ENCODE results near the gene UBFD1.

UBFD1 gene

DNA sequence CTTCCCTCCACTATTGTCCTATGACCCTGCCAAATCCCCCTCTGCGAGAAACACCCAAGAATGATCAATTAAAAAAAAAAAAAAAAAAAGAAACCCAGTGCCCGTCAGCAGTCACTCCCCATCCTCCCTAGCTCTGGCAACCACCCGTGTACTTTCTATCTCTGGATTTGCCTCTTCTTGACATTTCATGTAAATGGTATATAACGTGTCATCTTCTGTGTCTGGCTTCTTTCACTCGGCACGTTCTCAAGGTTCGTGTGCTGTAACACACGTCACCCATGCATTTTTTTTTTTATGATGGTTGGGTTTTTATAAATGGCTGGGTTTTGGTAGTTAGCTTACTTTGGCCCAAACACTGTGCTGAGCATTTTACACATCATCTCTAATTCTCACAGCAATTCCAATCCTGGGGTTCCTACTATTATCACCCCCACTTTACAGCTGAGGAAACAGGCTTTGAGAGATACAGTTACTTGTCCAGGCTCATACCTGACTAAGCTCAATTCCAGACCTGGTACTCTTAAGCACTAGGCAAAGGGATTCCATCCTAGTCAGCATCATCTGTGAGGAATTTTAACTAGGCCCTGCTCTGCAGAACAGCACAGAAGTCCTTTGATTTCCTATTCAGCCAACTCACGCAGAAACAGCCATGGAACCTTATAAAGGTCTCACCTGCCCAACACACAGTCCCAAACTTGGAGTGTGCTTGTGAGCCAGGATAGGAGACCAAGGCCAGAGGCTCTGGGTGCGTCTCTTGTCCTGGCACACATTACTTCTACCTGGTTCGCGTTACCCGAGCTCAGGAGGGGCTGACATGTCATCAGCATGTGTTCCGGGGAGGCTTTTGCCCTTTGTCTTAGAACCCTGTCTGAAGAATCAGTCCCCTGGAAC lies 26.9 kb downstream of the UBFD1 start:
- TF ChIP-seq CTCF (IDR thresholded peaks at IDR 0.05), result no peak
- Histone ChIP-seq H3K4me2 (ENCODE audit: low read length) (no peak overlapping the region), H3K9me3 (ENCODE audit: control insufficient read depth, low read length) (no peaks in the 10 kb centered on the region), H3K79me2 (peaks cover 10% of the 10 kb centered on the region), H3K4me3 (ENCODE audit: low read depth, low read length) (no peak overlapping the region), H3K27me3 (ENCODE audit: control insufficient read depth, insufficient read depth, low read length) (no peaks in the 10 kb centered on the region), H3K9ac (no peak overlapping the region), H3K36me3 (ENCODE audit: control insufficient read depth, insufficient read depth, low read length) (no peaks in the 10 kb centered on the region), H2AFZ (no peak overlapping the region), H3K4me1 (no peaks in the 10 kb centered on the region), H3K27ac (no peak overlapping the region)

- no peaks in the 10 kb centered on the region for H3K4me1 ChIP-seq
- H2AFZ ChIP-seq, result no peak overlapping the region
- H3K4me2 ChIP-seq (ENCODE audit: low read length), result no peak overlapping the region
- H3K27me3 ChIP-seq (ENCODE audit: control insufficient read depth, insufficient read depth, low read length), result no peaks in the 10 kb centered on the region
- H3K27ac ChIP-seq, result no peak overlapping the region
- peaks cover 42% of the 10 kb centered on the region for H3K79me2 ChIP-seq
- no peak for TF ChIP-seq CTCF (IDR thresholded peaks at IDR 0.05)
- H3K36me3 ChIP-seq (ENCODE audit: control insufficient read depth, insufficient read depth, low read length), result no peaks in the 10 kb centered on the region
- no peak overlapping the region for H3K9ac ChIP-seq
- no peak overlapping the region for H3K4me3 ChIP-seq (ENCODE audit: low read depth, low read length)
- no peaks in the 10 kb centered on the region for H3K9me3 ChIP-seq (ENCODE audit: control insufficient read depth, low read length)
These were observed 30.2 kb downstream of the UBFD1 start for GRCh38 chr16:23587726-23588125.

- no peak overlapping the region for H3K27ac ChIP-seq
- no peak for TF ChIP-seq CTCF (IDR thresholded peaks at IDR 0.05)
These were observed 32.7 kb downstream of the UBFD1 start for GRCh38 chr16:23590181-23590580.

DNA sequence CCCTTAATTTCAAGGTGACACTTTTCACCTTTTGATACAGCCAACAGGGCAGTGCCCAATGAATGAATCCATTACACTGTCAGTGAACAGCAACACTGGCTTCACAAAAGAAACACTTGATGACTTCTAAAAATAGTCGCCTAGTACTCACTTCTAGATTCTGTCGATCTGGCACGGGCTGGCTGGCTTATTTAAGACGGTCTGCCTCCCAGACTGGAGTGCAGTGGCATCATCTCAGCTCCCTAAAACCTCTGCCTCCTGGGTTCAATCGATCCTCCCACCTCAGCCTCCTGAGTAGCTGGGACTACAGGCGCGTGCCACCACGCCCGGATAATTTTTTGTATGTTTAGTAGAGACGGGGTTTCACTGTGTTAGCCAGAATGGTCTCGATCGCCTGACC lies 36.7 kb downstream of the UBFD1 start:
- Histone ChIP-seq H3K27ac (no peak overlapping the region), H3K4me2 (ENCODE audit: low read length) (no peak overlapping the region), H3K79me2 (peaks cover 59% of the 10 kb centered on the region), H3K9ac (no peak overlapping the region), H2AFZ (no peak overlapping the region), H3K9me3 (ENCODE audit: control insufficient read depth, low read length) (no peaks in the 10 kb centered on the region), H3K27me3 (ENCODE audit: control insufficient read depth, insufficient read depth, low read length) (no peaks in the 10 kb centered on the region), H3K4me1 (peaks cover 9% of the 10 kb centered on the region), H3K36me3 (ENCODE audit: control insufficient read depth, insufficient read depth, low read length) (no peaks in the 10 kb centered on the region), H3K4me3 (ENCODE audit: low read depth, low read length) (no peak overlapping the region)
- no peak for TF ChIP-seq CTCF (IDR thresholded peaks at IDR 0.05)

More at GRCh38 chr16:23590181-23590580, 32.7 kb downstream of the UBFD1 start:
- H3K79me2 ChIP-seq, result peaks cover 60% of the 10 kb centered on the region
- no peaks in the 10 kb centered on the region for H3K36me3 ChIP-seq (ENCODE audit: control insufficient read depth, insufficient read depth, low read length)
- no peak overlapping the region for H3K4me3 ChIP-seq (ENCODE audit: low read depth, low read length)
- no peaks in the 10 kb centered on the region for H3K9me3 ChIP-seq (ENCODE audit: control insufficient read depth, low read length)
- peaks cover 7% of the 10 kb centered on the region for H3K4me1 ChIP-seq
- H3K27me3 ChIP-seq (ENCODE audit: control insufficient read depth, insufficient read depth, low read length), result no peaks in the 10 kb centered on the region
- H3K4me2 ChIP-seq (ENCODE audit: low read length), result no peak overlapping the region
- H3K9ac ChIP-seq, result no peak overlapping the region
- H2AFZ ChIP-seq, result no peak overlapping the region
